ENCODE measurements around the gene GRIN1. TPM values are rescaled to one million over a fixed set of nuclear protein-coding genes. Genes with fewer than 3 reads are reported as not detected.
"Not testable (repeated sequence)": the region's sequence is repeated elsewhere in the genome, so short reads cannot be mapped to it uniquely, and the experiment has no call there.

The GRIN1 gene
- total and polyA plus RNA-seq, 2 of the 13 experiments (the other 11 are each of a cell fraction or from before 2014, with no cell fraction given) = 0.13 TPM; not detected in 1

GRCh38 chr9:137123952-137124462 lies 14.9 kb upstream of the GRIN1 start:
- H3K9me3 ChIP-seq (ENCODE audit: low read length); H3K27ac ChIP-seq (ENCODE audit: extremely low read length, insufficient read depth, low read length); H3K36me3 ChIP-seq (replicated peaks in 1 of 2; ENCODE audit: control insufficient read depth in 1 of 2, insufficient read depth in 2 of 2, low read length in 2 of 2); ATAC-seq; DNase-seq (ENCODE audit: low spot score); H3K4me2 ChIP-seq (ENCODE audit: low read depth, low read length); H3K27me3 ChIP-seq (ENCODE audit: control insufficient read depth in 1 of 2, insufficient read depth in 2 of 2, low read length in 2 of 2); H3K4me3 ChIP-seq (replicated peaks in 1 of 3; ENCODE audit: insufficient read depth in 1 of 3, low read depth in 2 of 3, low read length in 3 of 3); intact Hi-C loops (cut with micrococcal nuclease; ENCODE audit: unreplicated experiment); H4K20me1 ChIP-seq (ENCODE audit: insufficient read depth, low read length); FAIRE-seq; POLR2A ChIA-PET; H3K9ac ChIP-seq (ENCODE audit: insufficient read depth, low read depth, low read length); H2AFZ ChIP-seq (ENCODE audit: low read length); CTCF ChIA-PET (ENCODE audit: low intra/inter-chr PET ratio, low total read pairs); in situ Hi-C loops (cut with HindIII; ENCODE audit: extremely low pct_ligation_motif_present, low pct_unique_long_range_greater_than_20kb); BruUV-seq (replicated peaks): not testable (repeated sequence)
- peak; percentile 21; the same call in 1 of the 2 replicates for TF ChIP-seq ZNF770 (CRISPR knock-in tag; IDR thresholded peaks at IDR 0.05)
- WGBS (ENCODE audit: low lambda C conversion rate) = 88% methylated on average over 5 of the region's 5 CpGs
- Histone ChIP-seq H3K4me1 (ENCODE audit: insufficient read depth, low read length) (peaks cover 34% of the 10 kb centered on the region), H3K79me2 (ENCODE audit: insufficient read depth, low read length) (peaks cover 17% of the 10 kb centered on the region)

- Histone ChIP-seq H3K4me1 (ENCODE audit: insufficient read depth, low read length) (peaks cover 34% of the 10 kb centered on the region), H2AFZ (ENCODE audit: low read length) (no peak overlapping the region), H3K79me2 (ENCODE audit: insufficient read depth, low read length) (peaks cover 19% of the 10 kb centered on the region), H3K9me3 (ENCODE audit: low read length) (no peaks in the 10 kb centered on the region), H3K27ac (ENCODE audit: extremely low read length, insufficient read depth, low read length) (peak overlapping the region; percentile 82), H4K20me1 (ENCODE audit: insufficient read depth, low read length) (peaks cover 5% of the 10 kb centered on the region; the same call in 1 of the 2 replicates), H3K9ac (ENCODE audit: insufficient read depth, low read depth, low read length) (peak overlapping the region; percentile 80), H3K36me3 (replicated peaks in 1 of 2; ENCODE audit: control insufficient read depth in 1 of 2, insufficient read depth in 2 of 2, low read length in 2 of 2) (no peaks in the 10 kb centered on the region), H3K27me3 (ENCODE audit: control insufficient read depth in 1 of 2, insufficient read depth in 2 of 2, low read length in 2 of 2) (no peaks in the 10 kb centered on the region), H3K4me3 (replicated peaks in 1 of 3; ENCODE audit: insufficient read depth in 1 of 3, low read depth in 2 of 3, low read length in 3 of 3) (peak overlapping the region; percentile 75 to 90 (median 85); a peak in 5 of 6 replicates), H3K4me2 (ENCODE audit: low read depth, low read length) (peak overlapping the region; percentile 98)
- no peak for DNase-seq (ENCODE audit: low spot score)
- in situ Hi-C loops (cut with HindIII; ENCODE audit: extremely low pct_ligation_motif_present, low pct_unique_long_range_greater_than_20kb) = no loop called here
- WGBS (ENCODE audit: low lambda C conversion rate) = 34% methylated on average over 3 of the region's 3 CpGs
- no peak for ATAC-seq
- no peak for FAIRE-seq
- no TSS peak for BruUV-seq (replicated peaks)
- TF ChIP-seq TARDBP (CRISPR knock-in tag; IDR thresholded peaks at IDR 0.05) (no peak), ZBTB49 (CRISPR knock-in tag; IDR thresholded peaks at IDR 0.05; ENCODE audit: borderline replicate concordance) (no peak), MTF2 (CRISPR knock-in tag; IDR thresholded peaks at IDR 0.05; ENCODE audit: borderline replicate concordance) (no peak), ZMYM2 (CRISPR knock-in tag; IDR thresholded peaks at IDR 0.05) (no peak), ARHGAP35 (CRISPR knock-in tag; IDR thresholded peaks at IDR 0.05; ENCODE audit: borderline replicate concordance) (no peak), TEAD2 (CRISPR knock-in tag; IDR thresholded peaks at IDR 0.05) (no peak)
- ChIA-PET POLR2A (interaction anchor here (1.3 to 2.2 kb wide), 5 partner anchors 40 to 150 kb away, joined by 4 to 8 read pairs (median 7); partner anchors contain the start of genes MAN1B1 and RNF224), CTCF (ENCODE audit: low intra/inter-chr PET ratio, low total read pairs) (no interaction called here)
- intact Hi-C loops (cut with micrococcal nuclease; ENCODE audit: unreplicated experiment) = no loop called here
Observed at GRCh38 chr9:137126786-137127185, 12.2 kb upstream of the GRIN1 start.

Measured in HepG2 (cell line).